GM04503 (cell line): ENCODE measurements around the gene OVAAL.
"Not testable (repeated sequence)": the region's sequence is repeated elsewhere in the genome, so short reads cannot be mapped to it uniquely, and the experiment has no call there.

Source experiments
- DNase-seq: peaks from one replicate; pipeline ENCODE4 v3.0.0-alpha.2; 2012; ENCODE audit warnings: low read depth

Gene OVAAL

DNA sequence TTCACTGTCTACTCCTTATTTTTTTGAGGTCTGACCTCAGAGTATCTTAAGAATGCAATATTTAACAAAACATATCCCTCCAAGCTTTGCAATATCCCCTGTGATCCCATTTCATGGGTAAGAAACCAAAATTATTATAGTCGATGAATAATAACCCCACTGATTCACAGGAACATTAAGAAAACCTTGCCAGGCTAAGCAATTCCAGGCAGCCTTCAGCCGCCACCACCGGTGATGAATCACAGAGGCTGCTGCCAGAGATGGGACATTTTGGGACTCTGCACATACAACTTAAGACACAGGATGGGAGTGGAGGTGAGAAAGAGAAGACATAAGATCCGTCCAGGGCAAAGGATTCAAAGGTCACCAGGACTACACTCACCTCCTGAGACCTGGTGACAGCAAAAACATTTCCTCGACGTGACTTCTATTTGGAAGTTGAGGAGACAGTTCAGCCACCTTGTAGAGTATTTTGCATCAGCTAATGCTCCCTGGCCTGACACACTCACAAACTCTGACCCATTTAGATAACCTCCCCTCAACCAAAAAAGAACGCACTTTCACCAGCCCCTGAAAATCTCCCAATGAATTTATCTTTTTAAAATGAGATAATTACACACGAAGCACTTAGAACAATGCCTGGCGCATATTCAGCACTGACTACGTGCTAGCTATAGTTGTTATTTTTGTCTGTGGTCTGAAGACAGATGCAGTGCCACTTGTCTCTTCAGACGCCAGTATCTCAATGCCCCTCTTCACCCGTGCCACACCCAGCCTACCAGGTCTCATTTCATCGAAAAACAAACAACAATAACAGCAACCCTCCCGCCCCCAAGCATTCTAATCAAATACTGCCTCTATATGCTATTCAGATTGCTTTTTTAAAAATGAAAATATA lies 17.8 kb upstream of the OVAAL start:
- no peak for DNase-seq

DNA sequence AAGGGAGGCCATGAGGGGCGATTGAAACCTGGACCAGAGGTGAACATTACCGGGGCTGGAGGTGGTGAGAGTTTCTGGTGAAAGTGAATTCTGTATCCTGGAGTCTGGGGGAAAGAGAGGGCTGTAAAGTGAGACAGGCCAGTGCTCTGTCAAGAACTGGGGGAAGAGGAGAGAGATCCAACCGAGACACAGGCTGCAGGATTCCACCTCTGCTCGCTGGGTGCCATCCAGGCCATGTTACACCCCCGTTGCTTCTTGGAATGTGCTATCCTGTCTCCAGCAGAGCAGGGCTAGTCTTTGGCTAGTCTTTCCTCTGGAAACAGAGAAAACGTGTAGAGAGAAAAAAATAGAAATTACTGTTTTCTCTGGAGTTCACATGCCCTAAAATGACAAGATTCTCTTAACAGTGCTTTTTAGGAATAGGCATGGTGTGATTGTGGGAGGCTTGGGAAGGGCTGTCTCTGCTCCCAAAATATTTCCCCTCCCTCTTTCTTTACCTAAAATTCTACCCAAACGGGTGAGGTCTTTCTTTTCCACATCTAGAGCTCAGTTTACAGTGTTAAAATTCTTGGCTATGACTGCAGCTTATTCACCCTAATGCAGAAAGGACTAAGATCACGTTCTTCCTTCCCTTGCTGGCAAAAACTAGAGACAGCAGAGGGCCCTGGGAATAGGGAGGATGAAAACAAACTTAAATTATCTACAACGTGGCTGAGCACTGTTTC lies 16.5 kb upstream of the OVAAL start:
- DNase-seq: no peak

- no peak for DNase-seq
These were observed 16.0 kb upstream of the OVAAL start for GRCh38 chr1:180542838-180543145.

- no peak for DNase-seq
These were observed 14.7 kb upstream of the OVAAL start for GRCh38 chr1:180544050-180544449.

GRCh38 chr1:180545991-180546390 lies 12.8 kb upstream of the OVAAL start:
- no peak for DNase-seq

DNA sequence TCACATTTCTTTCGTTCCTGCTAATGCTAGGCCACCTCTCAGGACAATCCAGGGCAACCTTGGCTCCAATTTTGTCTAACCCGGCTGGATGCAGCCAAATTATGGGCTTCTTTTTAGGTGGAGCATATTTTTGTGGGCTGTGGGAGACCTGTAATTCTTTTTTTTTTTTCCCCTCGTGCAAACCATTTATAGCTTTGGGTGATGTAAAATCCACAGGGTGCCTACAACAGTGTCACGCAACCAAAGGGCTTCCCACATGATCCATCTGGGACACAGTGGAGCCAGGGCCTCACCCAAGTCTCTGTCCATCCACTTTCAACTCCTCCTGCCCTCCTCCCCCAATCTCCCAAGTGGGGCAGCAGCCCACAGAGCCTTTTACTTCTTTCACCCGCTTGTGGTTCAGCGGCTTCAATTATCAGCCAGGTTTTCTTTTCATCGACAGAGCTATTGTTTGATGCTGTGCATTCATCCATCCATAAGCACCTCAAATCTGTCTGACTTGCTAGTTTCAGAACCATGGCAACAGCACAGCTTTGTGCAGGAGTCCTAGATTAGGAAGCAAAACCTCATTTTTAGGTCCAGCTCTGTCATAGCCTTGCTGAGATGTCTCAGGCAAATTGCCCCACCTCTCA lies 10.0 kb upstream of the OVAAL start:
- no peak for DNase-seq

DNA sequence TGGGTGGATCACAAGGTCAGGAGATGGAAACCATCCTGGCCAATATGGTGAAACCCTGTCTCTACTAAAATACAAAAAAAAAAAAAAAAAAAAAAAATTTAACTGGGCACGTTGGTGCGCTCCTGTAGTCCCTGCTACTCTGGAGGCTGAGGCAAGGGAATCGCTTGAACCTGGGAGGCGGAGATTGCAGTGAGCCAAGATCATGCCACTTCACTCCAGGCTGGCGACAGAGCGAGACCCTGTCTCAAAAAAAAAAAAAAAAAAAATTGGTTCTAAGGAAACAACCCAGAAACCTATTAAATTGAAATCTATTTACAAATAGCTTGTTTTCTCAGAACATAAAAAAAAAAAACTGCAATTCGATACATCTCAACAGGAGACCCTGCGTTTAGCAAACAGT lies 9.0 kb upstream of the OVAAL start:
- not testable (repeated sequence) for DNase-seq

- no peak for DNase-seq
These were observed 8.5 kb upstream of the OVAAL start for GRCh38 chr1:180550241-180550640.

- DNase-seq: no peak
These were observed 6.8 kb upstream of the OVAAL start for GRCh38 chr1:180551997-180552396.

GRCh38 chr1:180553046-180553445 lies 5.7 kb upstream of the OVAAL start:
- DNase-seq: not testable (repeated sequence)

- DNase-seq: no peak
These were observed 3.4 kb upstream of the OVAAL start for GRCh38 chr1:180555411-180555810.

- DNase-seq: no peak
These were observed 1.6 kb downstream of the OVAAL start for GRCh38 chr1:180560200-180560867.

- no peak for DNase-seq
These were observed 2.3 kb downstream of the OVAAL start for GRCh38 chr1:180560868-180561600.

DNA sequence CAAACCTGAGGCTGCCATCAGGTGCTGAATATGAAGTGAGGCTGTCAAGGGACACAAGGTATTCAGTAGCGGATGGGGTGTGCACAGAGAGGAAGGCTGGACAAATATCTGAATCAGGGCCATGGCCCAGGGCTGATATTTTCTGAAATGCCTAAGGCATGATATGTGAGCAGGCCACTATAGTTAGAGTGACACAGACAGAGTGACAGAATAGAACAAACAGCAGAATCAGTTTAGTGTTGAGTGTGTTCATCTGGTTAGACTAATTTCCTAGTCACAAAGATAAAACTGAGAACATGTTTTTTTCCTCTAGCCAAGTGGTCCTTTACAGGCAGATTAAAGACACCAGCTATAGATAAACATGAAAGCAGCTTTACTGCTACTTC lies 3.9 kb downstream of the OVAAL start:
- DNase-seq: no peak

- DNase-seq: no peak
These were observed 4.5 kb downstream of the OVAAL start for GRCh38 chr1:180563026-180563827.

GRCh38 chr1:180565121-180565871 lies 6.5 kb downstream of the OVAAL start:
- no peak for DNase-seq

GRCh38 chr1:180566026-180566425 lies 7.3 kb downstream of the OVAAL start:
- no peak for DNase-seq

- DNase-seq: no peak
These were observed 7.7 kb downstream of the OVAAL start for GRCh38 chr1:180566495-180566894.

- no peak for DNase-seq
These were observed 8.9 kb downstream of the OVAAL start for GRCh38 chr1:180567654-180568053.

DNA sequence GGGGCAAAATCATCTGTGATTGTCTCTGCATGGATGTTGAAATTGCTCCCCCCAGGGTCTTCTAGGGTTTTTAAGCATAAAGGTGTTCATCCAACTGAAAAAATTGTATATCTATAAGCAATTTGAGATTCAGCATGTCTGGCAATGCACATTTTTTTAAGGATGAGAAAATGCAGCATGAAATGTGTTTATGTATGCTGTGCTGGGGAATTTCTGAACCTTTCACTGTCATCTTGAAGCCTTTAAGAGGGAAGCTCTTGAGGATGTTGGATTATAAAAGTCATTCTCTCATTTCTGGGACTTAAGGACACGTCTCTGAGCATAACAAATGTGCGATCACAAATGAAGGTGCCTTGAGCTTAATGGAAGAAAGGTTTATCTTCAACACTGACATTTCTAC lies 9.4 kb downstream of the OVAAL start:
- no peak for DNase-seq
